HG02678 (cell line): ENCODE data around the gene TRIM37.
"Not testable (repeated sequence)": the region's sequence is repeated elsewhere in the genome, so short reads cannot be mapped to it uniquely, and the experiment has no call there.

Experiments
- ATAC-seq: cut with Tn5 transposase; IDR thresholded peaks from one replicate; pipeline ENCODE4 v1.9.1; 2021; ENCODE audit warnings: mild to moderate bottlenecking, moderate library complexity; ENCODE audit not compliant: unreplicated experiment

The TRIM37 gene

GRCh38 chr17:59111539-59111938 is 4.9 kb upstream of the TRIM37 start:
- ATAC-seq, result no peak

DNA sequence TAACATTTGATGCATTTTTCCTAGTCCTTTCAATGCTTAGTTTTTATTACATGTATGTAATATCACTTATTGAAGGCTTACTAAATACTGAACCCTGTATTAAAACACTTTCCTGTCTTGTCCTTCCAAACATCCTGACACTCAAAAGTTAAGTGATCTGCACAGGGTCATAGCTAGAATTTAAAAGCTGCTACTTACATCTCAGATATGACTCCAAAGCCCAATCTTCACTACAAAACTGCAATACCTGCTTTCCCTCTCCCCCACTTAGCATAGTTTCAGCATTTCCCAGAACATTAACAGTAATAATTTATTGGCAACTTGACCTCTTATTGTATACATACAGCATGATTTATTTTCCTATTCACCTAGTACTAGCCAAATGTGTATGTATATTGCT is 4.3 kb upstream of the TRIM37 start:
- ATAC-seq, result no peak

- no peak for ATAC-seq
Observed at GRCh38 chr17:59108400-59109102, 1.9 kb upstream of the TRIM37 start.

DNA sequence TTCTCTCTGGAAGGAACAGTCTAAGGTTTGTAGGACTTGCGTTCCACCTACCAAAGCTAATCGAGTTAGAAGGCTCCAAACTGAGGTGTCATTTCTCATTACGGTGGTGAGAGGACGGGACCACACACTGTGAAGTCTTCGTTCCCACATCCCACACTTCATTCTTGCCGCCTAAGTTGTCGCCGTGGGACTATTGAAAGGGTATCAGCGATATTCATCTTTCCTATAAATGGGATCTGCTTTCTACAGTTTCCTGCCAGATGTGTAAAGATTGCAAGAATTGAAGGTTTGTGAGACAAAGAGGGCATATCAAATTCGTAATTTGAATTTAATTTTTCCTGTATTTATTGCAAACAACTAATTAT is 608 bp upstream of the TRIM37 start:
- ATAC-seq, result no peak

- peak; percentile 25 for ATAC-seq
Observed at GRCh38 chr17:59105852-59106462, 723 bp downstream of the TRIM37 start.

DNA sequence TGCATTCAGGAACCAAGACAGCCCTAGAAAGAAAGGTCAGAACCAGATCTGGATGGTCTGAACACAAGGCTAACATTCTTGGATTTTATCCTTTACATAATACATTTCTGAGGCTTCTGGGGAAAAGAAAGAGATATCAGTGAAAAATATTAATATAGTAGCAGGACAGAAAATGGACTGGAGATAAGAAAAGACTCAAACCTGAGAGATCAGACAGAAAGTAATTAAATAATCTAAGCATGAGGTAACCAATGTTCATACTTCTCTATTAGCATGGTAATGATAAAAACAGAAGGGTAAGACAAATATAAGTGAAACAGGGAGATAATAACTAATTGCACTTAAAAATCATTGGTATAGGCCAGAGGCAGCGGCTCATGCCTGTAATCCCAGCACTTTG is 5.5 kb downstream of the TRIM37 start:
- no peak for ATAC-seq

DNA sequence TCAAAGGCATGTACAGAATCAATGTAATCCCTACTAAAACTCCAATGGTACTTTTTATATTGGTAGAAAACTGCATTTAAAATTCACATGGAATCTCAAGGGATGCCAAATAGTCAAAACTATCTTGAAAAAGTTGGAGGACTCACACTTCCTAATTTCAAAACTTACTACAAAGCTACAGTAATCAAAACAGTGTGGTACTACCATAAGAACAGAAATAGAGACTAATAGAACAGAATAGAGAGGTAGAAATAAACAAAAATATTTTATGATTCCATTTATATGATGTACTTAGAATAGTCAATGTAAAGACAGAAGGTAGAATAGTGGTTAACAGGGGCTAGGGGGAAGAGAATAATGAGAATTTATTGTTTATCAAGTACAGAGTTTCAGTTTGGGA is 8.8 kb downstream of the TRIM37 start:
- no peak for ATAC-seq

- ATAC-seq, result no peak
Observed at GRCh38 chr17:59094861-59095530, 11.7 kb downstream of the TRIM37 start.

DNA sequence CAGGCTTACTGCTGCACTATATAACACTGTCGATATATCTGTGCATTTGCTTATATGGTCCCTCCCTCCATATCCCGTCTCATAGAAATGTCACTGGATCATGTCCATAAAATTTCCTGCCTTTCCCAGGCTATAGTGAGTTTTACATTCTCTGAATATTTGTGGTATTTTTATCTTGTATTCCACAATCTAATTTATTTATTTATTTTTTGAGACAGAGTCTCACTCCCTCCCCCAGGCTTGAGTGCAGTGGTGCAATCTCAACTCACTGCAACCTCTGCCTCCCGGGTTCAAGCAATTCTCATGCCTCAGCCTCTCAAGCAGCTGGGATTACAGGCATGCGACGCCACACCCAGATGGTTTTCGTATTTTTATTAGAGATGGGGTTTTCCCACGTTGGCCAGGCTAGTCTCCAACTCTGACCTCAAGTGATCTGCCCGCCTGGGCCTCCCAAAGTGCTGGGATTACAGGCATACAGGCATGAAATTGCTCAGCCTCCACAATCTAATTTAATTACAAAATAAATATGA is 12.9 kb downstream of the TRIM37 start:
- no peak for ATAC-seq

DNA sequence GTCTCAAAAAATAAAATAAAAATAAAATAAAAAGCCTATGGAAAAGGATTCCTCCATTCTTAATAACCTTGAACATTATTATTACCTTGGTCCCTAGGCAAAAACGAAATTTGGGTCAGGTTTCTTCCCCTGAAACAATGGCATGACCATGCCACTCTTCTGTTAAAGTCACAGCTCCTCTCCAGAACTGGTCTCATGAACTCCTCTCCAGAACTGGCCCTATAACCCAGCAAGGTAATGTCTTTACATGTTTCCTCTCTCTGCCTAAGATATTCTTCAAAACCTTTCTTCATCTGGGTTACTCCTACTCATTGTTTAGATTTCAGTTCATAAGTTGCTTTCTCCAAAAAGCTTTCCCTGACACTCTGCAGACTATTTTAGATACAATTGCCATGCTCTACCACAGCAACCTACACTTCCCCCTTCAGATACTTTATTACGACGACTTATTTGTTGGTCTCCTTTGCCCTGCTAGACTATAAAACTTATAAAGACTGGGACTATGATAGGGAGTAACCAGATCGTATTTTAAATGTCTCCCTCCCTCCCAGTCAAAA is 13.5 kb downstream of the TRIM37 start:
- no peak for ATAC-seq

DNA sequence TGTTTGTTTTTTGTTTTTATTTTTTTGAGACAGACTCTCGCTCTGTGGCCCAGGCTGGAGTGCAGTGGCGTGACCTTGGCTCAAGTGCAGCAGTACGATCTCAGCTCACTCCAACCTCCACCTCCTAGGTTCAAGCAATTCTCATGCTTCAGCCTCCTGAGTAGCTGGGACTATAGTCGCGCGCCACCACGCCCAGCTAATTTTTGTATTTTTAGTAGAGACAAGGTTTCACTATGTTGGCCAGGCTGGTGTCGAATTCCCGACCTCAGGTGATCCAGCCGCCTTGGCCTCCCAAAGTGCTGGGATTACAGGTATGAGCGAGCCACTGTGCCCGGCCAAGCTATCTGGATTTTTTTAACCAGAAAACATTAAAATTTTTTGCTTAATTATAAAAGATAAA is 16.1 kb downstream of the TRIM37 start:
- not testable (repeated sequence) for ATAC-seq

DNA sequence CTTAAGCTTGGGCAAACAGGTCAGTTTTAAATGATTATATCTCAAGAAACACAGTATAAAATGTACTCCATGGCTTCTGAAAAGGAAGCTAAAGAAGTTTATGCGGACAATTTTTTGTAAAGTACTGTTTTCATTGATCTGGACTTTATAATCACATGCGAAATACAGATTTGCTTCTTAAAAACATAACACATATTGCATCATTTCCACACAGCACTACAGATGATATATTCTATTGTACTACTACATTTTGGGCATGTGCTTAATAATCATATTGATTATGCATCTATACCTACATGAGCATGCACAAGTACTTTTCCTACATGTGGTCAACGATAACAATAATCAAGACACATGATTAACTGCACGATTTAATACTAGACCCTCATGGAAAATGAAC is 22.5 kb downstream of the TRIM37 start:
- no peak for ATAC-seq

GRCh38 chr17:59074494-59074893 is 32.2 kb downstream of the TRIM37 start:
- ATAC-seq, result no peak

DNA sequence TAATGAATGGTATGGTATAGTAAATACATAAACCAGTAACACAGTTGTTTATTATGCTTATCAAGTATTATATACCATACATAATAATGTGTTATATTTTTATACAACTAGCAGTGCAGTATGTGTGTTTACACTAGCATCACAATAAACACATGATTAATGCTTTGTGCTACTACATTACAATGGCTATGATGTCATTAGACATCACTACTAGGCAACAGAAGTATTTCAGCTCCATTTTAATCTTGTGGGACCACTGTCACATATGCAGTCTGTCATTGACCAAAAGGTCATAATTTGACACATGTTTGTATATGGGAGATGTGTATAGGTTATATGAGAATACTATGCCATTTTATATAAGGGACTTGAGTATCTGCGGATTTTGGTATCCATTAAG is 32.7 kb downstream of the TRIM37 start:
- no peak for ATAC-seq

DNA sequence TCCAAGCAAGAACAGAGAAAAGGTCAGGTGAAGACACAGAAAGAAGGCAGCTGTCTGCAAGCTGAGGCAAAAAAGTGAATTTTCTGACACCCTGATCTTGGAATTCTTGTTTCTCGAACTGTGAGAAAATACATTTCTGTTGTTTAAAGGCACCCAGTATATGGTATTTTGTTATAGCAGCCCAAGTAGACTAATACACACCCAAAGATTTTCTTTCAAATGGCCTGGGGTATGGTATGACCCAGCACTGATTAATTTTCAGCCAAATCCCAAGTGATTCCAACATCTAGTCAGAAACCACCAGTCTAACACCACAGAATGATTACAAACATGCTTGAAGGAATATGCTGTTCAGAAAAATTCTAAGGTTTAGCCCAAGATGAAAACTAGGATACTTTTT is 36.8 kb downstream of the TRIM37 start:
- no peak for ATAC-seq

DNA sequence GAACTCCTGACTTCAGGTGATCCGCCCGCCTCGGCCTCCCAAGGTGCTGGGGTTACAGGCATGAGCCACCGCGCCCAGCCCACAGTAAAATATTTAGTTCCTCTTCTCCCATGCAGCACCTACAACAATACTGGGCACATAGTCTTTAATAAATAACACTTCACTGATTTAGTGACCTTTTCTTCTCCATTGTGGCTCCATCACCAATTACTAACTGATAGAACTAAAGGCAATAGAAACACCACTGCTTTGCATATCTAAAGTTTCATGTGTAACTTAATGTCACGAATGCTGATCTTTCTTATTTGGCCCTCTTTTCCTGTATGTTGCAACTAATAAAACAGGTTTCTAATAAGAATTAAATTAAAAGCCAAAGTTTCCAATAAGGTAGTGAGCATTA is 38.9 kb downstream of the TRIM37 start:
- peak; percentile 65 for ATAC-seq

DNA sequence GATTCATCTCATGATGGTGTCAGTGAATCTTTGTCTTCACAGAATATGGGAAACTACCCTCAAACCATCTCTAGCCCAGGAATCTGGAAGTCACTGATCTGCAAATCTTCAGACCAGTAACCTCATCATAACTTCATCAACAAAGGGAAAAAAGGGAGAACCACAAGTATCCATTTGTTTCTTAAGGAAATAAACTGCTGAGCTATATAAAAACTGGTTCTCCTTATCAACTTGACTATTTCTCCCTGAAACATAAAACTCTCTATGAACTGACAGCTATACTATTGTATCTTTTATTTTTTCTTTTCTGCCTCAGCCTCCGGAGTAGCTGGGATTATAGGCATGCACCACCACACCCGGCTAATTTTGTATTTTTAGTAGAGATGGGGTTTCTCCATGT is 39.3 kb downstream of the TRIM37 start:
- ATAC-seq, result no peak

DNA sequence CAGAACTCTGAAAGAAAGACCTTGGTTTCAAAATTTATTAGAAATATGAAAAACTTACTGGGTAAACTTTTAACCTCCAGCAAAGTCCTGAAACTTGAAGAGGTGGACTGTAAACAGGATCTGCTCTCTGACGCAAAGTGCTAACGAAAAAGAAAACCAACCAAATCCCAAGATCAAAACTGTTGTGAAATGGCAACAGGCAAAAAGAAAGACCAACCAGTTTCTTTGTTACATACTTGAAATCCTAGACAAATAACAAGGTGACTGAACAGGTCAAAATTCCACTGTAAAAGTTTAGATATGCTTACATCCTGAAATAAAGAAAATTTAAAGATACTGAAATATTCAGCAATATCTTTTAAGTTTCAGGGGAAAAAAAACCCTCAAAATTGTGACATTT is 44.2 kb downstream of the TRIM37 start:
- no peak for ATAC-seq

DNA sequence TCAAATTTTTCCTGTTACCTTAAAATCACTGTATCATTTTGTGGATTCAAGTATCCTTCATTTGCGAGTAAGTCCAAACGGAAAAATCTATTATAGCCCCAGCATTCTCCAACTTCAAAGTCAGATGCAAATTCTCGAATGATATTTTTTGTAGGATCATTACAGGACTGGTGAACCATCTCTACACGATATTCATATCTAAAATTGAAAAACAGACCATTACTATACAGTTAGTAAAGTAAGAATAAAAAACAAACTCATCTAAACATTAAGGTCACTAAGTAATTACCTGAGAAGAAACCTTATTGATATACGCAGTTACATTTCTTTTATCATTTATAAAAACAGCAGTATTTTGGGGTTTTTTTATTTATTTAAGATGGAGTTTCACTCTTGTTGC is 49.8 kb downstream of the TRIM37 start:
- no peak for ATAC-seq

DNA sequence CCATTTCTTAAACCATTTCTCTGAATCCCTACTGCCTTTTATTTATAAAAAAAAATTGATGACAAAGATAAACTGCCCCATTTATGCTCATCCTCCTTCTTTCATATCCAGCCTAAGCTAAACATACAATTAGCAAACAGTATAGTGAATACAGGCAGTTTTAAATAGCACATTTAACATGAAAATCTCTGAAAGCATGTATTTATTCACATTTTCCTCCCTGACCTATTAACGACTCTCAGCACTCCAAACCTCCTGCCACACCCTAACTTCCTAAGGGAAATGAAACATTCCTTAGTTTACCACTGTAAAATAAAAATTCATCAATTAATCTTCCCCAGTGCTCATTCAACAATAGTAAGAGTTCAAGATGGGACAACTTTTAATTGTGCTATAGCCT is 56.9 kb downstream of the TRIM37 start:
- no peak for ATAC-seq

DNA sequence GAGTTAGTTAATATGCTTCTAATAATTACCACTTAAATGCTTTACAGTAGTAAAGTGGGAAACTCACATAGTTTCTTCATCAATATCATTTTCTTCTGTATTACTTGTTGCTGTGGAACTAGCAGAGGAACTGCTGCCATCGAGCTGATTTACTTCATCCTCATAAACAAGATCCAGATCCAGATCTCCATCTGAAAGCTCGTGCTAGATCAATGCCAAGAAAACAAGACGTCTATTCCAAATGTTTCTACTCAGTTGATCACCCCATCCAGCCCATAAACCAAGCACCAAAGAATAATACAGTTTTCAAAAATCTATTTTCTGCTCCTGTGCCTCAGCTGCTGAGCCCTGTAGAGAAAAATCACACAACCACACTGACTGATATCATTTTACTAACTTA is 59.1 kb downstream of the TRIM37 start:
- no peak for ATAC-seq

DNA sequence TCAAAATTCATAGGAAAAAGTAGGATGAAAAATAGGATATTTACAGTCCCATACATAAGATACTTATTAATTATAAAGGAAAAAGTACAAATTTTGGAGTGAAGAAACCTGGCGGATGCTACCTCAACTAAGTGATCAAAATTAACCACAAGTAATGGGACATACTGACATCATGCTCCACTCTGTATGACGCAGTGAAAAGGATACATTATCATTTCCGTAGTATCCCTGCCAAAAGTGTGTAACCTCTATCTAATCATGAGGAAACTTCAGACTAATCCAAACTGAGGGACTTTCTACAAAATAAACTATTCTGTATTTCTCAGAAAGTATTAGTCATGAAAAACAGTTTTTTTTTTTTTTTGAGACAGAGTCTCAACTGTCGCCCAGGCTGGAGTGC is 60.5 kb downstream of the TRIM37 start:
- ATAC-seq, result no peak
